Measurements from ENCODE around the gene IRAK4.
"Not testable (repeated sequence)": the region's sequence is repeated elsewhere in the genome, so short reads cannot be mapped to it uniquely, and the experiment has no call there.

Gene IRAK4

GRCh38 chr12:43758728-43759563 is at the start of gene IRAK4, which contains the start of gene PUS7L:
Gene IRAK4 (plus strand): TSS chr12:43758951. CDS start chr12:43768112, 9,161 bp downstream.
Gene PUS7L (minus strand): TSS chr12:43758790. CDS start chr12:43755245, 3,545 bp downstream.
- DNase-seq, result peak; percentile 92 to 94

DNA sequence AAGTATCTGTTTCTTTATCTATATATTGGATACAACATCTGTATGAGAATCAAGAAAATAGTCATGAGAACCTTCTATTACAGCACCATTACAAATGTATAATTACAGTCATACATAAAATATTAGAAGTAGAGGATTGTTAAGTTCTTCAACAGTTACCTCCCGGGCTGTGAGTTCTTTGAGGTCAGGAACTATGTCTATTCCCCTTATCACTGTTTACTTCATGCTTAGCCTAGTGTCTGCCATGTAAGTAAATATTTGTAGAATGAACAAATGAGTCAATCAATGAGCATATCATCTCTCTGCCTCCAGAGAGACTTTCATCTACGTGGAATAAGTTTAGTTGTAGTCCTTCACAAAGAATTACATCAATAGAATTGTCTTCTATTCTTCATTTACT is 47.4 kb upstream of the IRAK4 start:
- no peak for DNase-seq

- DNase-seq, result no peak
Observed at GRCh38 chr12:43722621-43723020, 36.1 kb upstream of the IRAK4 start.

DNA sequence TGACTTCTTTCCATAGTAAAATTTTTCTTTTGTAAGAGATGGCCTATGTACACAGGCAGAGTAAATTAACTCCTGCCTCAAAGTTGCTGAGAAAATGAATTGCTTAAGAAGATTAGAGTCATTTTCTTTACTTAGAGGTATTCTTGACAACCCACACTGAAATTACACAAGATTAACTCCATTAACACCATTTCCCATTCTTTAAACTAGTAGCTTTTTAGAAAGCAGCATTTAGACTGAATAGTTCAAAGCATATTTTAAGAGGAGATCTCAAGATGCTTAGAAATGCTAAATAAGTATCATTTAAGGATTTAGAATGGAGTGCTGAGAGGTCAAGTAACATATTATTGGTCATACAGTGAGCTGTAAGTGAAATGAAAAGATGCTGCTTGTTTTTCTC is 35.6 kb upstream of the IRAK4 start:
- no peak for DNase-seq

DNA sequence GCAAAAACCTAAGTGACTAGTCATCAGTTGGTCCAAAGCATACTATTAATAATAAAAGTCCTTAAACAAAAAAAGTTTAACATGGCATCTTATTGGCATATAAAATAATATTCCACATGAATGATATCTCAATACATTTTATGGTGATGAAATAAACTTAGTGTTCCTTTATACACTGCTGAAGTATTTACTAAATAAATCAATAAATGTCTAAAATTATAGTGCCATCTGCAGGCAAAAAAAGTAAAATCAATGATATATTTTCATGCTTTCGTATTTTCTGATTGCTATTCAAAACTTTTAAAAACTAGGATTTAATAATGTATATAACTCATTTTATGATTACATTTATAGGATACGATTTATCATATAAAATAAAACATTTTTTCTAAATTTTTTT is 30.6 kb upstream of the IRAK4 start:
- no peak for DNase-seq

DNA sequence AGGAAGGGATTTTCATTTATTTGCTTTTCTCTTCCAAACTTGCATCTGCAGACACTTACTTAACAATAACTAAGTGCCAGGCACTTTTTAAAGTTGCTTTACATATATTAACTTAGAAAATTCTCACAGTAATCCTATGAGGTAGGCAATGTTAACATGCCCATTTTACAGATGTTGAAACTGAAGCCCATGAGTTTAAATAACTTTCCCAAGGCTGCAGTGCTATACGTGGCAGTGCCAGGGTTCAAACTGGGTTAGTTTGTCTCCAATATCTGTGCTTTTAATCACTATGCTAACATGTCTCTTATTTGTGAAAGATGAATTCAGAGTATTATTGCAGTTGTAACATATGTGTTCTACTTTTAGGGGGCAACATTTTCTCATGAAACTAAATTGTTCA is 30.1 kb upstream of the IRAK4 start:
- DNase-seq, result no peak

GRCh38 chr12:43730283-43730682 is 28.5 kb upstream of the IRAK4 start:
- no peak for DNase-seq

DNA sequence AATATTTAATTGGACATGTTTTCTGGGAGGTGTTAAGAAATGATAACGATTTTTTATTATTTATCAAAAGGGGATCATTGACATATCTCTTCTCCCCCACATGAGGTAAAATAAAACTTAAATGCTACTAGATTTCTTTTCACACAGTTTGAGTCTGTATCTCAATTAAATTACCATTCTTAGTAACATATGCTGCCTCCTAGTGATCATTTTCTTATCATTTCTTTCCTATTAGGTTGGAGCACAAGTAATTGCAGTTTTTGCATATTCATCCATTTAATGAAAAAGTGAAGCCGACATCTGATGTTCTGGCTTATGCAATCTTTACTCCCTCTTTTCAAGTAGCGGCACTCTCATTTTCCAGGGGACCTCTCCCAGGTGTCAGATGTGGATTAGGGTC is 25.1 kb upstream of the IRAK4 start:
- DNase-seq, result no peak

DNA sequence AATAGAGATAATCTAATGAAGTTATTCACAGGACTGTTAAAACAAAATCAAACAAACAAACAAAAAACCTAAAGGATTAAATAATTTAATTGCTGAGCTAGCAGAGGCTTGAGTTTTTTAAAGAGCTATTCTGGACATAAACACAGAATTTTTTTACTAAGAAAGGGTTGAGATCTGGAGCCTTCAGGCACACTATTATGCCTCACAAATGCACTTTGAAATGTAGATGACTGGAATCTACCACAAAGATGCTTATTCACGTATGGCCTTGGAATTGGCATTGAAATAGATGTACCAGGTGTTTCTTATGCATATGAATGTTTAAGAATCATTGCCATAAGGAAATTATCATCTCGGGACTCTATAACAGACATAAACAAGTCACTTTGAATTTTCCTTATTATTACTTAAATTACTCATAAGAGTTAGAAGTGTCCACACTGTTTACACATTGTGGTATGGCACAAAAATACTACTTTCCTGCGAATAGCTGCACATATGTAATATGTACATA is 21.8 kb upstream of the IRAK4 start:
- no peak for DNase-seq

- DNase-seq, result no peak
Observed at GRCh38 chr12:43737646-43738045, 21.1 kb upstream of the IRAK4 start.

GRCh38 chr12:43740511-43741100 is 18.1 kb upstream of the IRAK4 start:
- no peak for DNase-seq

GRCh38 chr12:43742106-43742505 is 16.6 kb upstream of the IRAK4 start:
- DNase-seq, result no peak

DNA sequence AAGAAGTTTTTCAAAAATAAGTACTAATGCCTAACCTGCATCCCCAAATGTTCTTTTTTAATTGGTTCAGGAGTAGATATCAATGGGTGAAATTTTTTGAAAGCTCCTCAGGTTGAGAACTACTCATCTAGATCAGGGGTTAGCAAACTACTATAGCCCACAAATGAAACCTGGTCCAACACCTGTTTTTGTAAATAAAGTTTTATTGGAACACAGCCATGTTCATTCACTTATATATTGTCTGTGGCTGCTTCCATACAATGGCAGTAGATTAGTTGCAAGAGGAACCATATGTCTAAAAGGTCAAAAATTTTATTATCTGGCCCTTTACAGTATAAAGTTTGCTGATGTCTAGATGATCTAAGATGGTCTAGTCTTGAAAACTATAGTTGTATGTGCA is 13.9 kb upstream of the IRAK4 start:
- no peak for DNase-seq

DNA sequence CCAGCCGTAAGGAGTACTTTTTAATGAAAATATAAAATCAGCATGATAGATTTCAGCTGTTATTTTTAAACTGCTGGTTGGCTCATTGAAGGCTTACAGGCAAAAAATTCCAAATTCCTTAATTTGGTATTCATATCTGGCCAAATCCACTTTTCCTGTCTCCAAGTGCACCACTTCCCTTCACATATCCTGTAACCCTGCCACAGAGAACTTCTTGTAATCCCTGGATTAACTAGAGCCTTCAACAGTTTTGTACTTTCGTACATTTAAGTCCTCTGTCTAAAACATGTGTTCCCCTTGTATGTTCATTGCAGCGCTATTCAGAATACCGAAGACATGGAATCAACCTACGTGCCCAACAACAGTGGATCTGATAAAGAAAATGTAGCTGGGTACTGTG is 9.7 kb upstream of the IRAK4 start:
- no peak for DNase-seq

- no peak for DNase-seq
Observed at GRCh38 chr12:43750814-43751213, 7.9 kb upstream of the IRAK4 start.

GRCh38 chr12:43751360-43751759 is 7.4 kb upstream of the IRAK4 start:
- not testable (repeated sequence) for DNase-seq

- no peak for DNase-seq
Observed at GRCh38 chr12:43754015-43754414, 4.7 kb upstream of the IRAK4 start.

DNA sequence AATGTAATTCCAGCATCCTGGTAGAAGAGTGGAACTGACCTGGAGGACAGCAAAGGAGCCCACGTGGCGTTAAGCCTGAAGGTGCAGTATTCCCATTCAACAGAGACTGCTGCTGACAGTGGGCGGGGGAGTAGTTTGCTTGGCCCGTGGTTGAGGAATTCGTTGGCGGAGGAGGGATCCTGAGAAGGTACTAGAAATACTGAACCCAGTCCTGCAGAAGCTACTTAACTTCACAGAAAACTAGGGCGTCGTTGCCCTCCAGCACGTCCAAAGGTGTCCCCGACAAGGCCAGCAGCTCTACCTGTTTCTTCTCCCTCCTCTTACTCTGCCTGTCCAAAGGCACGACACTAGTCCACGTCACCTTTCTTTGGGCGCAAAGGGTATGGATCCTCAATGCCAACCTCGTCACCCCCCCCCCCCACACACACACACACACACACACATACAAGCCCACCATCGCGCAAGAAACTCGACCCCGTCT is 464 bp upstream of the IRAK4 start:
- DNase-seq, result peak in 1 of 2 experiments; percentile 47

GRCh38 chr12:43760396-43760795 is 1.6 kb downstream of the IRAK4 start:
- no peak for DNase-seq

GRCh38 chr12:43761500-43761899 is 2.7 kb downstream of the IRAK4 start:
- DNase-seq, result no peak

GRCh38 chr12:43762596-43762995 is 3.8 kb downstream of the IRAK4 start:
- DNase-seq, result no peak

DNA sequence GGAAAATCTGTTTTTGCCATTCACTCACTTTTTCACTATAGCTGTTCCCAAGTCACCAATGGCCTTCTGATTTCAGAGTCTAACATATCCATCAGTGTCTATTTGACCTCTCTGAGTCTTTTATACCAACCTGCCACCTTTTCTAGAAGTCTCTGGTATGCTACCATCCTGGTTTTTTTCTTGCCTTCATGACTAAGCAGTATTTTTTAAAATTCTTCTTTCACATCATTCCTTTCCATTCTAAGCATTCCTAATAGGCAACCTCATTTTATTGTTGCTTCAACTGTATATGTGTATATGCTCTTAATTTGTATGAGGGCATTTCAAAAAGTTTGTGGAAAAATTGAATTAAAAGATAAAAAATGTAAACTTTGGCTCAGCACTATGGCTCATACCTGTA is 5.0 kb downstream of the IRAK4 start:
- no peak for DNase-seq

DNA sequence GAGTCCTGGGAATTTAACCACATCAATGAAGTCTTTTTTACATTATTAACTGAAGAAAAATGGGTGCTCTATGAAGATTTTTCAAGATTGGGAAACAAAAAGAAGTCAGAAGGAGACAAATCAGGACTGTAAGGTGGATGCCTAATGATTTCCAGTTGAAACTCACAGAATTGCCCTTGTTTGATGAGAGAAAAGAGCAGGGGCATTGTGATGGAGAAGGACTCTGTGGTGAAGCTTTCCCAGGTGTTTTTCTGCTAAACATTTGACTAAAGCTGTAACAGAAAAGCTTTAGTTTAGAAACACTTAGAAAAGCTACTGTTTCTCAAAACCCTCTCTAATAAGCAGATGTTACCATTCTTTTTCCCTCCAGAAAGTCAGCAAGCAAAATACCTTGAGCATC is 5.8 kb downstream of the IRAK4 start:
- no peak for DNase-seq

DNA sequence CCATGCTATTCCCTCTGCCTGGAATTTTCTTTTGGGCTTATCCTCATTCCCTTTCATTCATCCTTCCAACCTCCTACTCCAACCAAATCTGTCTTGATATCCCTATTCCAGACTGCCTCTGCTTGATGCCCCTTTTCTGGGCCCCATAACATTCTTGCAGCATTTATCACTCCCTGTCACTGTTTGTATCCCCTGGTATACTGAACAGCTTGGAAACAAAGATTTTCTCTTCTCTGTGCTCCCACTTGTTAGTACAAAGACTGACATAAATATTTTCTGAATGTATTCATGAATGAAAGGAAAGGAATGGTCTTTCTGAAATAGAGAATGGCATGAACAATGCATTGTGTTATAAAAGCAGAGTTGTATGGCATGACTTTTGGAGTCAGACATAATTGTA is 7.5 kb downstream of the IRAK4 start:
- no peak for DNase-seq

Measured in activated CD4-positive, alpha-beta T cell treated with anti-CD3 and anti-CD28 coated beads, Interleukin-2, amount 50 U/mL, for 48 hours (primary cell).